Pulmonary artery endothelial cell (primary cell): ENCODE data around the gene SMYD5. TPM values are rescaled to one million over a fixed set of nuclear protein-coding genes. Genes with fewer than 3 reads are reported as not detected.

ENCODE experiments used
- DNase-seq: peaks from one replicate; pipeline ENCODE4 v3.0.0-alpha.2; 2011; ENCODE audit warnings: low read depth, low spot score
- total RNA-seq: library from RNA; depleted of rRNA; stranded (reverse); fragments of >200 nt; gene quantifications from 2 replicates; pipeline ENCODE4 v1.2.3, GENCODE V29; 2014

The SMYD5 gene
- total RNA-seq, 1 donor from 2014 or later = 15.0 TPM

- DNase-seq = no peak
Observed at GRCh38 chr2:73238149-73238548, 24.1 kb downstream of the SMYD5 start.

GRCh38 chr2:73238976-73239375, 24.9 kb downstream of the SMYD5 start:
- DNase-seq = no peak

- peak; percentile 71 for DNase-seq
Observed at GRCh38 chr2:73239776-73240175, 25.7 kb downstream of the SMYD5 start.

GRCh38 chr2:73243884-73244570, 30.0 kb downstream of the SMYD5 start:
- DNase-seq = peak; percentile 40

GRCh38 chr2:73244580-73244979, 30.5 kb downstream of the SMYD5 start:
- no peak for DNase-seq

DNA sequence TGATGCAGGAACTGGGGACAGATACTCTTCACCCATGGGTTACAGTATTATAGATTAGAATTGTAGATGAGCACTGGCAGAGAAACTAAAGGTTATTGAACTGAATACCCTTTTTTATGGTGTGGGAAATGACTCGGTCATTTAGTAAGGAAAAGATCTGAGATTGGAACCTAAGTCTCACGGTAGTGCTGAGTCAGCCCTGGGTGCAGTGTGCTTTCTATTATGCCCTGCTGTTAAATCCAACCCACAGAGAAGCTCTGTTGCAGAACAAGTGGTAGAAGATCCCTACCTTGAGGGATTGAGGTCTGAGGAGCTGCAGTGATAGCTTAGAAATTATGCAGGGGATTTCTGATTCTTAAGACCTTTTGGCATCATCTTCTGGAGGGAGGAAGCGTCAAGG, 32.8 kb downstream of the SMYD5 start:
- DNase-seq = no peak

DNA sequence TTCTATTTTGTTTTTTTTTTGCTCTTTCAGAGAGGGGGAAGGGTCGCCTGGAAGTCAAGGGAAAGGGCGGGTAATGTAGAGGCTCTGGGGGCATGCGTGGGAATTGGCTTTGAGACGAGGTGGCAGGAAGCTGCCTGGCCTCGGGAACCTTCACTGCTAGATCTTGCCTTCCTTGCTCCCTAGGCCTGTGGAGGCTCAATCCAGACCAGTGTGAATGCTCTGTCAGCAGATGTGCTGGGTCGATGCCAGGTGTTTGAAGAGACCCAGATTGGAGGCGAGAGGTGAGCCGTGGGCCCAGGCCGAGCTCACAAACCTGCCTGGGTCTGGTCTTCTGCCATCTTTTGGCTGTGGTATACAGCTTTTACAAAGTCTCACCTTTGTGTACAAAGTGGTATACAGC, 35.6 kb downstream of the SMYD5 start:
- DNase-seq = no peak

DNA sequence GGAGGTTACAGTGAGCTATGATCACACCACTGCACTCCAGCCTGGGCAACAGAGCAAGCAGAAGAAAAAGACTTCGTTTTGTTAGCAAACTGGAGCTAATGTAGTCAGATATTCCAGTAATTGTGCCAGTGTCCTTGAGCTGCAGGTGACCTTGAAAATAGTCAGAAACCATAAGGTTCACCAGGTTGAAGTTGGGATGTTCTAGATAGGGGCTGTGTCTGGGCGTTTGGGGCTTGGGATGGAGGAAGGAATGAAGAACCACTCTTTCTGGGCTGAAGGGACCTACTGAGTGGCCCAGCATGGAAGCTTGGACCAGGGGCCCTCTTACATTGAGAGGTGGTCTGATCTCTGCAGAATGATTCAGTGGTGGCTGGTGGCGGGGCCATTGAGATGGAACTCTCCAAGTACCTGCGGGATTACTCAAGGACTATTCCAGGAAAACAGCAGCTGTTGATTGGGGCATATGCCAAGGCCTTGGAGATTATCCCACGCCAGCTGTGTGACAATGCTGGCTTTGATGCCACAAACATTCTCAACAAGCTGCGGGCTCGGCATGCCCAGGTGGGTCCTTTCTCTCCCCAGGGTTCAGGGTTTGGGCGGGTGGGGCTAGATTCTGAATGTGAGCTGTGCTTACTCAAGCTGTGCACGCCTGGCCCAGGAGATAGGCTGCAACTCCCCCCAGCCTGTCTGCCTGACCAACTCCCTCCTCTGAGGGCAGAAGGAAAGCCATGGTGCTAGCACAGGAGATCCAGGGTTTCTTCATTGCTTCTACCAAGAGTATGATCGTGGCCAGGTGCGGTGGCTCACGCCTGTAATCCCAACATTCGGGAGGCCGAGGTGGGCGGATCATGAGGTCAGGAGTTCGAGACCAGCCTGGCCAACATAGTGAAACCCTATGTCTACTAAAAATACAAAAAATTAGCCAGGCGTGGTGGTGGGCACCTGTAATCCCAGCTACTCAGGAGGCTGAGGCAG, 37.1 kb downstream of the SMYD5 start:
- no peak for DNase-seq

DNA sequence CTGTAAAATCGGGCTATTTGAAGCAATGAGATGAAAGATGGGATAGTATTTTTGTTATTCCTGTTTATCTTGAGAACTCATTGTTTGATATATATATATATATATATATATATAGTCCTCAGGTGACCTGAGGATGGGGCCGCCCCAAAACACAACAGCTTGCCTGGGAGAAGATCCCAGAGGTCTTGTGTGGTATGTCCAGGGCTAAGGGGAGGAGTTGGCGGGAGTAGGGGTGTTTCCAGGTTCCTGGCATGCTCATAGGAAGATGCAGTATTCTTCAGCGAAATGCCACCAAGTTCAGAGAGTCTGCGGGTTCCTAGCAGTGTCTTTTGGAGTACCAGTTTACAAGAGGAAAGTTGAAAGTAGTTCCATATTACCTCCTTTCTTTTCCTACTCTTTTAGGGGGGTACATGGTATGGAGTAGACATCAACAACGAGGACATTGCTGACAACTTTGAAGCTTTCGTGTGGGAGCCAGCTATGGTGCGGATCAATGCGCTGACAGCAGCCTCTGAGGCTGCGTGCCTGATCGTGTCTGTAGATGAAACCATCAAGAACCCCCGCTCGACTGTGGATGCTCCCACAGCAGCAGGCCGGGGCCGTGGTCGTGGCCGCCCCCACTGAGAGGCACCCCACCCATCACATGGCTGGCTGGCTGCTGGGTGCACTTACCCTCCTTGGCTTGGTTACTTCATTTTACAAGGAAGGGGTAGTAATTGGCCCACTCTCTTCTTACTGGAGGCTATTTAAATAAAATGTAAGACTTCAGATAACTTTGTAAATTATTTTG, 38.4 kb downstream of the SMYD5 start:
- DNase-seq = no peak

- no peak for DNase-seq
Observed at GRCh38 chr2:73253400-73253799, 39.4 kb downstream of the SMYD5 start.

GRCh38 chr2:73253901-73254300, 39.9 kb downstream of the SMYD5 start:
- DNase-seq = no peak

DNA sequence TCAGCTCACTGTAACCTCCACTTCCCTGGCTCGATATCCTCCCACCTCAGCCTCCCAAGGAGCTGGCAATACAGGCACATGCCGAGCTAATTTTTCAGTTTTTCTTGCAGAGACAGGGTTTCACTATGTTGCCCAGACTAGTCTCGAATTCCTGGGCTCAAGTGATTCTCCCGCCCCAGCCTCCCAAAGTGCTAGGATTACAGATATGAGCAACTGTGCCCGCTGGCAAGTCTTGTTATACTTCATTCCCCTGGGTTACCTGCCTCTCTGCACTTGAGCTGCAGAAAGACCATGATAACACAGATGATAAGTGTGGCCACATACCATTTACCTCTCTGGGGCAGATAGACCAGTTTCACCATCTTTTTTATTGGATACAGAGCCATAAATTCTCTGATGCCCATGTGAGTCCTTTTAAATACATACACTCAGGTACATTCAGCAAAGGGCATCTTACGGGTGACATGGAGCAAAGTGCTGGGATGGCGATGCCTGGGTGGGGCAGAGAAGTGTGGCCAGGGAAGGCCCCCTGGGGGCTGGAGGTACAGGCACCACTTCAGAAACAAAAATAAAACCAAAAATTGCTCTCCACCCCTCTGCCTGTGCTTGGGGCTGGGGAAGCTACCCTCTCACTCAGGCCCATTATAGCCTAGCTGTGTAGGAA, 40.4 kb downstream of the SMYD5 start:
- no peak for DNase-seq

- DNase-seq = no peak
Observed at GRCh38 chr2:73255007-73255644, 41.1 kb downstream of the SMYD5 start.

DNA sequence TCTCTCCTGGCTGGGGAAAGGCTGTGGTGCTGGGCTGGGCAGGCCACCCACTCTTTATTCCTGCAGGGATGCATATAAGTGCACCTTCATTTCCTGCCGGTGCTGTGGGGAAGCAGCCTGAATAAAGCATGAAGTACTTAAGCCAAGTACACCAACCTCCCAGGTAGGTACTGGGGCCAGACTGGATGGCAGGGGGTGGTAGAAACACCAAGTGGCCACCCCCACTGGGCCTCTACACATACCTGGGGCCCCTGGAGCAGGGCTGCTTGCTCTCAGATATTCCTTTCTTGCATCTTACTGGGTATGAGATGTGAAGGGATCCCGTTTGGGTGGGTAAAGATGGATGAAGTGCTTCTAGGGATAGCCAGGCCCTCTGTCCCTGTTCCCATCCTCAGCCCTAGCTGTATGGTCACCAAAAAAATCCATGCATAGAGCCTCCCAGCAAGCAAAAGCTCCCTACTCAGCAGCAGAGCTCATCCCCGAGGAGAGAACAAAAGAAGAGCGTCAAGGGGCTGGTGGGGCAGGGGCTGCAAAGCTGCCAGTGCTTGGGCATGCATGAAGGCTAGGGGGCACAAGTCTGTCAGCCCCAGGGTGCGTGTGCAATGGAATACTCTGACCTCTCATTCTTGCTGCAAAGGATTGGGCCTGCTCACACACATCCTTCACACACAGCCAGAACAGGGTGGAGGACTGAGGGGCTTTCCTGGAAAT, 42.0 kb downstream of the SMYD5 start:
- no peak for DNase-seq

DNA sequence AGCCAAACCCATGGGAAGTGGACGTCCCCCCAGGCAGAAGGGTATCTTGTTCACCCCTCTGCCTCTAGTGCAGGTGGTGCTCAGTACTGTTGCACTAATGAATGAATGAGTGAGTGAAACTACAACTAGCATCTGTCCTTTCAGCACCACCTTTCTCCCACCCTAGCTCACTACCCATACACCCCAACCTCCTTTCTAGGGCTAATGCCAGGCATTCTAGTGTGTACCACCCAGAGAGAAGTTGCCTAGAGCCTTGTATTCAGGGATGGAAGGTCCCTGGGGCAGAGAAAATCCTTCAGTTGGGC, 42.5 kb downstream of the SMYD5 start:
- no peak for DNase-seq

- DNase-seq = no peak
Observed at GRCh38 chr2:73257021-73257420, 43.0 kb downstream of the SMYD5 start.

DNA sequence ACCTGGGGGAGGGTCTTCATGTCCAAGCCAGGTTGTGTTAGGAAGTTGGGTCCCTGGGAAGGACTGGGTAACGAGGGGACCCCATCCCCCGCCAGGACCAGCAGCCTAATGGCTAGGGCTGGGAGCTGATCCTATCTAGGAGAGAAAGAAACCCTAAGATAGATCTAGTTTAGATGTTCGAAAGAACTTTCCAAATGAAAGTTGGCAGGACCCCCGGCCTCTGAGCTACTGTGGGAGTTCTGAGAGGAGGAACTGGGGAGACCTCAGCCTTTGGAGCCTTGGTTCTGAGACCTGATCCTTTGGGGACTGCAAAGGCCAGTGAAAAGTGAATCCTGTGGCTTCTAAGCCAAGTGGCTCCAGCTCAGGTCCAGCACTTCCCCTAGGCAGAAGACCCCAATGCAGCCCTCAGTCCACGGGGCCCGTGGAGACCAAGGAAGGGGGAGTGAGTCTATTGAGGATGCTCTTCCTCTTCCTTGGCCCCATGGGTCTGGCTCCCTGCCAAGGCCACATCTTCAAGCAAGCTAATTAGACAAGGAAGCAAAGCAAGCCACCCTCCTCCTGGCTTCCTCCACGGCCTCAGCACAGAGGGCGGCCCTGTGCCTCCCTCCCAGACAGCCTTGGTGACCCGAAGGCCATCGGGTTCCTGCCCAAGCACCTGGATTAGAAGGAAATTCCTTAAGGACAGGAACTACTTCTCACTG, 43.5 kb downstream of the SMYD5 start:
- no peak for DNase-seq

- DNase-seq = no peak
Observed at GRCh38 chr2:73258186-73258912, 44.3 kb downstream of the SMYD5 start.

DNA sequence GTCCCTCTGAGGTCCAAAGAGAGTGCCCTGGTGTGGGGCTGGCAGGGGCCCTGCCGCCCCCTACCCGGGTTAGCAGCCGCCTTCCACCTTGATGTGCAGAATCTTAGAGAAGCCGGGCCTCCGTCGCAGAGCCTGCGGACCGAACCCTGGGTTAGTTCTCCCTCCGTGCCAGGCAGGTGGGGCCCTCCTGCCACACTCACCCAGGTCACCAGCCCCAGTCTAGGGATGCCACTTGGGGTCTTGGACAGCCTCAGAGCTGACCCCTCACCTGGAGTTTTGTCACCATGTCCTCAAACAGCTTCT, 44.8 kb downstream of the SMYD5 start:
- no peak for DNase-seq
